ENCODE measurements around the gene ATXN7L1. TPM values are rescaled to one million over a fixed set of nuclear protein-coding genes. Genes with fewer than 3 reads are reported as not detected.

The ATXN7L1 gene
- total RNA-seq, 1 donor from 2014 or later, result 16.0 TPM

GRCh38 chr7:105786520-105787470, 89.6 kb downstream of the ATXN7L1 start:
- TF ChIP-seq CTCF (conservative IDR thresholded peaks at IDR 0.05), result no peak
- H3K27me3 Mint-ChIP-seq, result no peaks in the 10 kb centered on the region
- DNase-seq (ENCODE audit: extremely low spot score, unreplicated experiment), result no peak
- no peaks in the 10 kb centered on the region for H3K9me3 Mint-ChIP-seq
- H3K4me3 Mint-ChIP-seq, result no peak overlapping the region
- peaks cover 7% of the 10 kb centered on the region for H3K4me1 Mint-ChIP-seq (ENCODE audit: unreplicated experiment)
- no peak overlapping the region for H3K27ac Mint-ChIP-seq
- peaks cover 8% of the 10 kb centered on the region for H3K36me3 Mint-ChIP-seq

- no peak for TF ChIP-seq CTCF (conservative IDR thresholded peaks at IDR 0.05)
- Mint-ChIP-seq H3K27ac (no peak overlapping the region), H3K36me3 (peaks cover 8% of the 10 kb centered on the region), H3K4me3 (no peak overlapping the region), H3K27me3 (no peaks in the 10 kb centered on the region), H3K9me3 (peaks cover 5% of the 10 kb centered on the region), H3K4me1 (ENCODE audit: unreplicated experiment) (peaks cover 9% of the 10 kb centered on the region)
- no peak for DNase-seq (ENCODE audit: extremely low spot score, unreplicated experiment)
Observed at GRCh38 chr7:105782391-105783042, 93.9 kb downstream of the ATXN7L1 start.

- Mint-ChIP-seq H3K9me3 (peaks cover 5% of the 10 kb centered on the region), H3K4me1 (ENCODE audit: unreplicated experiment) (peaks cover 23% of the 10 kb centered on the region), H3K27ac (no peak overlapping the region), H3K27me3 (no peaks in the 10 kb centered on the region), H3K36me3 (peaks cover 8% of the 10 kb centered on the region), H3K4me3 (no peak overlapping the region)
- no peak for DNase-seq (ENCODE audit: extremely low spot score, unreplicated experiment)
- no peak for TF ChIP-seq CTCF (conservative IDR thresholded peaks at IDR 0.05)
Observed at GRCh38 chr7:105779856-105780780, 96.3 kb downstream of the ATXN7L1 start.

- TF ChIP-seq CTCF (conservative IDR thresholded peaks at IDR 0.05), result no peak
- Mint-ChIP-seq H3K36me3 (peaks cover 4% of the 10 kb centered on the region), H3K27ac (no peak overlapping the region), H3K27me3 (no peaks in the 10 kb centered on the region), H3K4me3 (no peak overlapping the region), H3K4me1 (ENCODE audit: unreplicated experiment) (peaks cover 23% of the 10 kb centered on the region), H3K9me3 (peaks cover 5% of the 10 kb centered on the region)
- no peak for DNase-seq (ENCODE audit: extremely low spot score, unreplicated experiment)
Observed at GRCh38 chr7:105778956-105779355, 97.4 kb downstream of the ATXN7L1 start.

All from type B pancreatic cell (in vitro differentiated cells).